ENCODE measurements around the gene RANBP1. TPM values are rescaled to one million over a fixed set of nuclear protein-coding genes. Genes with fewer than 3 reads are reported as not detected.
A peak's percentile ranks its signal among the peaks of the same experiment; 100 is the strongest.

Gene RANBP1
- total and polyA plus RNA-seq, 9 of the 15 experiments (the other 6 are each of a cell fraction or from before 2014, with no cell fraction given): 162 to 2,891 (median 1,289) TPM

DNA sequence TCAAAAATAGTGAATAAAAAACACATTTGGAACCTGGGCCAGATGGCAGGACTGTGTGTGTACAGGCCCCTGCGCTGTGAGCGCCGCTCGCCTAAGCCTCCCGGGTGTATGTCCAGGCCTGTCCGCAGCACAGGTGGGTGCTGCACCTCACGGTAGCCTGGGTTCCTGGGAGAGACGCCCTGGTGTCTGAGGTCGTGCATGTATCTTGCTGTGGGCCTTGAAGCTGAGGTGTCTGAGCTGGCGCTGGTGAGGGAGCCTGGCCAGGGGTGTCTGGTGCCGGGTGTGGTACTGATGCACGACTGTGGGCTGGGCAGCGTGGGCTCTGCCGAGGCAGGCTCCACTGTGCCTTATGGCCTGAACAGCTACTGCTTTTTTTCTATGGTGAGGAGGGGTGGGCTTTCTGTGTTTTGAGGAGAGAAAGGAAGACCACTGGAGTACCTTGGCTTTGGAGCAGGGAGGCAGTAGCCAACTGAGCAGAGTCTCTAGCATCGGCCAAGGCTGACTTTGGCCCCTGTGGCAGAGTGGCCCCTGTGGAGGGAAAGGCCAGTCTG is 11.5 kb downstream of the RANBP1 start (continued):
- TF ChIP-seq, protein P1, sequence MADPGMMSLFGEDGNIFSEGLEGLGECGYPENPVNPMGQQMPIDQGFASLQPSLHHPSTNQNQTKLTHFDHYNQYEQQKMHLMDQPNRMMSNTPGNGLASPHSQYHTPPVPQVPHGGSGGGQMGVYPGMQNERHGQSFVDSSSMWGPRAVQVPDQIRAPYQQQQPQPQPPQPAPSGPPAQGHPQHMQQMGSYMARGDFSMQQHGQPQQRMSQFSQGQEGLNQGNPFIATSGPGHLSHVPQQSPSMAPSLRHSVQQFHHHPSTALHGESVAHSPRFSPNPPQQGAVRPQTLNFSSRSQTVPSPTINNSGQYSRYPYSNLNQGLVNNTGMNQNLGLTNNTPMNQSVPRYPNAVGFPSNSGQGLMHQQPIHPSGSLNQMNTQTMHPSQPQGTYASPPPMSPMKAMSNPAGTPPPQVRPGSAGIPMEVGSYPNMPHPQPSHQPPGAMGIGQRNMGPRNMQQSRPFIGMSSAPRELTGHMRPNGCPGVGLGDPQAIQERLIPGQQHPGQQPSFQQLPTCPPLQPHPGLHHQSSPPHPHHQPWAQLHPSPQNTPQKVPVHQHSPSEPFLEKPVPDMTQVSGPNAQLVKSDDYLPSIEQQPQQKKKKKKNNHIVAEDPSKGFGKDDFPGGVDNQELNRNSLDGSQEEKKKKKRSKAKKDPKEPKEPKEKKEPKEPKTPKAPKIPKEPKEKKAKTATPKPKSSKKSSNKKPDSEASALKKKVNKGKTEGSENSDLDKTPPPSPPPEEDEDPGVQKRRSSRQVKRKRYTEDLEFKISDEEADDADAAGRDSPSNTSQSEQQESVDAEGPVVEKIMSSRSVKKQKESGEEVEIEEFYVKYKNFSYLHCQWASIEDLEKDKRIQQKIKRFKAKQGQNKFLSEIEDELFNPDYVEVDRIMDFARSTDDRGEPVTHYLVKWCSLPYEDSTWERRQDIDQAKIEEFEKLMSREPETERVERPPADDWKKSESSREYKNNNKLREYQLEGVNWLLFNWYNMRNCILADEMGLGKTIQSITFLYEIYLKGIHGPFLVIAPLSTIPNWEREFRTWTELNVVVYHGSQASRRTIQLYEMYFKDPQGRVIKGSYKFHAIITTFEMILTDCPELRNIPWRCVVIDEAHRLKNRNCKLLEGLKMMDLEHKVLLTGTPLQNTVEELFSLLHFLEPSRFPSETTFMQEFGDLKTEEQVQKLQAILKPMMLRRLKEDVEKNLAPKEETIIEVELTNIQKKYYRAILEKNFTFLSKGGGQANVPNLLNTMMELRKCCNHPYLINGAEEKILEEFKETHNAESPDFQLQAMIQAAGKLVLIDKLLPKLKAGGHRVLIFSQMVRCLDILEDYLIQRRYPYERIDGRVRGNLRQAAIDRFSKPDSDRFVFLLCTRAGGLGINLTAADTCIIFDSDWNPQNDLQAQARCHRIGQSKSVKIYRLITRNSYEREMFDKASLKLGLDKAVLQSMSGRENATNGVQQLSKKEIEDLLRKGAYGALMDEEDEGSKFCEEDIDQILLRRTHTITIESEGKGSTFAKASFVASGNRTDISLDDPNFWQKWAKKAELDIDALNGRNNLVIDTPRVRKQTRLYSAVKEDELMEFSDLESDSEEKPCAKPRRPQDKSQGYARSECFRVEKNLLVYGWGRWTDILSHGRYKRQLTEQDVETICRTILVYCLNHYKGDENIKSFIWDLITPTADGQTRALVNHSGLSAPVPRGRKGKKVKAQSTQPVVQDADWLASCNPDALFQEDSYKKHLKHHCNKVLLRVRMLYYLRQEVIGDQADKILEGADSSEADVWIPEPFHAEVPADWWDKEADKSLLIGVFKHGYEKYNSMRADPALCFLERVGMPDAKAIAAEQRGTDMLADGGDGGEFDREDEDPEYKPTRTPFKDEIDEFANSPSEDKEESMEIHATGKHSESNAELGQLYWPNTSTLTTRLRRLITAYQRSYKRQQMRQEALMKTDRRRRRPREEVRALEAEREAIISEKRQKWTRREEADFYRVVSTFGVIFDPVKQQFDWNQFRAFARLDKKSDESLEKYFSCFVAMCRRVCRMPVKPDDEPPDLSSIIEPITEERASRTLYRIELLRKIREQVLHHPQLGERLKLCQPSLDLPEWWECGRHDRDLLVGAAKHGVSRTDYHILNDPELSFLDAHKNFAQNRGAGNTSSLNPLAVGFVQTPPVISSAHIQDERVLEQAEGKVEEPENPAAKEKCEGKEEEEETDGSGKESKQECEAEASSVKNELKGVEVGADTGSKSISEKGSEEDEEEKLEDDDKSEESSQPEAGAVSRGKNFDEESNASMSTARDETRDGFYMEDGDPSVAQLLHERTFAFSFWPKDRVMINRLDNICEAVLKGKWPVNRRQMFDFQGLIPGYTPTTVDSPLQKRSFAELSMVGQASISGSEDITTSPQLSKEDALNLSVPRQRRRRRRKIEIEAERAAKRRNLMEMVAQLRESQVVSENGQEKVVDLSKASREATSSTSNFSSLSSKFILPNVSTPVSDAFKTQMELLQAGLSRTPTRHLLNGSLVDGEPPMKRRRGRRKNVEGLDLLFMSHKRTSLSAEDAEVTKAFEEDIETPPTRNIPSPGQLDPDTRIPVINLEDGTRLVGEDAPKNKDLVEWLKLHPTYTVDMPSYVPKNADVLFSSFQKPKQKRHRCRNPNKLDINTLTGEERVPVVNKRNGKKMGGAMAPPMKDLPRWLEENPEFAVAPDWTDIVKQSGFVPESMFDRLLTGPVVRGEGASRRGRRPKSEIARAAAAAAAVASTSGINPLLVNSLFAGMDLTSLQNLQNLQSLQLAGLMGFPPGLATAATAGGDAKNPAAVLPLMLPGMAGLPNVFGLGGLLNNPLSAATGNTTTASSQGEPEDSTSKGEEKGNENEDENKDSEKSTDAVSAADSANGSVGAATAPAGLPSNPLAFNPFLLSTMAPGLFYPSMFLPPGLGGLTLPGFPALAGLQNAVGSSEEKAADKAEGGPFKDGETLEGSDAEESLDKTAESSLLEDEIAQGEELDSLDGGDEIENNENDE (IDR thresholded peaks at IDR 0.05; ENCODE audit: low read depth, low read length): peak; percentile 42
- no peak for TF ChIP-seq RBM34 (IDR thresholded peaks at IDR 0.05; ENCODE audit: borderline replicate concordance, insufficient read depth, low read length)
- TF ChIP-seq ZC3H8 (IDR thresholded peaks at IDR 0.05): no peak
- TF ChIP-seq ZFP1 (CRISPR knock-in tag; IDR thresholded peaks at IDR 0.05): no peak
- TF ChIP-seq PHF20 (IDR thresholded peaks at IDR 0.05; ENCODE audit: partially characterized antibody): no peak
- TF ChIP-seq ZNF316 (IDR thresholded peaks at IDR 0.05): no peak
- TF ChIP-seq, protein P2, sequence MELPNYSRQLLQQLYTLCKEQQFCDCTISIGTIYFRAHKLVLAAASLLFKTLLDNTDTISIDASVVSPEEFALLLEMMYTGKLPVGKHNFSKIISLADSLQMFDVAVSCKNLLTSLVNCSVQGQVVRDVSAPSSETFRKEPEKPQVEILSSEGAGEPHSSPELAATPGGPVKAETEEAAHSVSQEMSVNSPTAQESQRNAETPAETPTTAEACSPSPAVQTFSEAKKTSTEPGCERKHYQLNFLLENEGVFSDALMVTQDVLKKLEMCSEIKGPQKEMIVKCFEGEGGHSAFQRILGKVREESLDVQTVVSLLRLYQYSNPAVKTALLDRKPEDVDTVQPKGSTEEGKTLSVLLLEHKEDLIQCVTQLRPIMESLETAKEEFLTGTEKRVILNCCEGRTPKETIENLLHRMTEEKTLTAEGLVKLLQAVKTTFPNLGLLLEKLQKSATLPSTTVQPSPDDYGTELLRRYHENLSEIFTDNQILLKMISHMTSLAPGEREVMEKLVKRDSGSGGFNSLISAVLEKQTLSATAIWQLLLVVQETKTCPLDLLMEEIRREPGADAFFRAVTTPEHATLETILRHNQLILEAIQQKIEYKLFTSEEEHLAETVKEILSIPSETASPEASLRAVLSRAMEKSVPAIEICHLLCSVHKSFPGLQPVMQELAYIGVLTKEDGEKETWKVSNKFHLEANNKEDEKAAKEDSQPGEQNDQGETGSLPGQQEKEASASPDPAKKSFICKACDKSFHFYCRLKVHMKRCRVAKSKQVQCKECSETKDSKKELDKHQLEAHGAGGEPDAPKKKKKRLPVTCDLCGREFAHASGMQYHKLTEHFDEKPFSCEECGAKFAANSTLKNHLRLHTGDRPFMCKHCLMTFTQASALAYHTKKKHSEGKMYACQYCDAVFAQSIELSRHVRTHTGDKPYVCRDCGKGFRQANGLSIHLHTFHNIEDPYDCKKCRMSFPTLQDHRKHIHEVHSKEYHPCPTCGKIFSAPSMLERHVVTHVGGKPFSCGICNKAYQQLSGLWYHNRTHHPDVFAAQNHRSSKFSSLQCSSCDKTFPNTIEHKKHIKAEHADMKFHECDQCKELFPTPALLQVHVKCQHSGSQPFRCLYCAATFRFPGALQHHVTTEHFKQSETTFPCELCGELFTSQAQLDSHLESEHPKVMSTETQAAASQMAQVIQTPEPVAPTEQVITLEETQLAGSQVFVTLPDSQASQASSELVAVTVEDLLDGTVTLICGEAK (IDR thresholded peaks at IDR 0.05): no peak
- TF ChIP-seq, protein P2 (CRISPR knock-in tag; IDR thresholded peaks at IDR 0.05): peak; percentile 63; the same call in 1 of the 2 replicates

Data from K562 (cell line).